Stimulated activated CD4-positive, alpha-beta T cell treated with anti-CD3 and anti-CD28 coated beads, TNF-alpha, amount 100 ng/mL, for 48 hours (primary cell): ENCODE data around the gene GNB1.
"Not testable (repeated sequence)": the region's sequence is repeated elsewhere in the genome, so short reads cannot be mapped to it uniquely, and the experiment has no call there.

Experiments used
- DNase-seq, 3 donors: peaks; one replicate each; pipeline ENCODE4 v3.0.0-alpha.2; 2020; ENCODE audit warnings: low read depth in 3 of 3

GNB1 gene

DNA sequence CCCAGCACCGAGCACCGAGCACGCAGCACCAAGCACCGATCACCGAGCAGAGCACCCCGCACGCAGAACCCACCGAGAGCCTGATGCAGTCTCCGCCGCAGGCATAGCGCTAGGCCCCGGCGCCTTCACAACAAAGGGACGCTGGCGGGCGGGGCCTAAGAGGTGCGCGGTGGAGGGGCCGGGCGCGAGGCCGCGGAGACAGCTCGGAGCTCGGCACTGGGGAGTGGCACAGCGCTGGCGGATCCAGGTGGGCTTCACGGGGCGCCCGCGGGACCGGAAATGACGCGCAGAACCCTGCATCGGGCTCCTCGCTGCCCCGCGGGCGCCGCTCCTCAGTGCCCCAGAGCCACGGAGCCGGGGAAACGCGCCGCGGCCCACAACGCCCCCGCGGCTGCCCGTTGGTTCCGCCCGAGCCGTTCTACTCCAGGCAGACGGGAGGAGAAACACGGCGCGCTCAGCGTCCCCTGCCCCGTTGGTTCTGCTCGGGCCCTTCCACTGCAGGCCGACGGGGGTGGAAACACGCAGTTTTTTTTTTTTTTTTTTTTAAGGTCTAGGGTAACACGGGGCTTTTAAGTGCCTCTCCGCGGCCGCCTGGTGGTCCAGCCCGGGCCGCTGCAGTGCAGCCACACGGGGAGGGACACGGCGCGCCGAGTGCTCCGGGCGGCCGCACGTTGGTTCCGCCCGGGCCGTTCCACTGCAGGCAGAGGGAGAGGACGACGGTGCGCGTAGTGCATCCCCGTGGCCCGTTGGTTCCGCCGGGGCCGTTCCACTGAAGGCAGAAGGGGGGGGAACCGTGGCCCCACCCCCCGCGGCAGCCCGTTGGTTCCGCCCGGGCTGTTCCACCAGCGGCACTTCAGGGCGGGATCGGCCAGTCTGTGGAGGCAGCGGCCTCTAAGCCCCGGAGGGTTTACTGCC is 145.0 kb downstream of the GNB1 start:
- peak; percentile 31 to 93 (median 85) for DNase-seq

DNA sequence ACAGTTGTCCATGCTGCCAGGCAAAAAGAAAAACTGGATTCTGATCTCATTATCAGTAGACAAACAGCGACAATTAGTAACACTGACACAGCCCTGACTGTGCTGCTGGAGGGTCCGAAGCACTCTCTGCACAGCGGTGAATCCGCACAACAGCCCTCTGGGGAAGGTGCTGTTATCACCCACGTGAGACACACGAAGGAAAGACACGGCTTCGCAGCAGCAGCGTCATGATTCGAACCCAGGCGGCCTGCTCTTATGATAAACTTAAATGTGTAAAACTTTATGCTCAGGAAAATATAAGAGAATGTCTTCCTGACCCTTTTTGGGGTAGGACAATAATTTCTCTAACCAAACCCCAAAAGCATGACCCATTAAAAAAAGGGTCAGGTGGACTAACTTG is 148.4 kb downstream of the GNB1 start:
- not testable (repeated sequence) for DNase-seq

DNA sequence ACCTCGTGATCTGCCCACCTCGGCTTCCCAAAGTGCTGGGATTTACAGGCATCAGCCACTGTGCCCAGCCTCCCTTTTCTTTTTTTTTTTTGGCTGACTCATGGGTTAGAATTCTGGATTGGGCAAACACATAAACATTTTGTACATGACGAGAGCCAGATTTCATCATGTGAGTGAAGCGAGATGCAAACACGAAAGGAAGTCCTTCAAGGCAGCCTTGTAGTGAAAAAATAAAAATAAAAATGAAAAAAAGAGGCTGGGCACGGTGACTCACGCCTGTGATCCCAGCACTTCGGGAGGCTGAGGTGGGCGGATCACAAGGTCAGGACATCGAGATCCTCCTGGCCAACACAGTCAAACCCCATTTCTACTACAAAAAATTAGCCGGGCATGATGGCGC is 149.9 kb downstream of the GNB1 start:
- DNase-seq = not testable (repeated sequence)

DNA sequence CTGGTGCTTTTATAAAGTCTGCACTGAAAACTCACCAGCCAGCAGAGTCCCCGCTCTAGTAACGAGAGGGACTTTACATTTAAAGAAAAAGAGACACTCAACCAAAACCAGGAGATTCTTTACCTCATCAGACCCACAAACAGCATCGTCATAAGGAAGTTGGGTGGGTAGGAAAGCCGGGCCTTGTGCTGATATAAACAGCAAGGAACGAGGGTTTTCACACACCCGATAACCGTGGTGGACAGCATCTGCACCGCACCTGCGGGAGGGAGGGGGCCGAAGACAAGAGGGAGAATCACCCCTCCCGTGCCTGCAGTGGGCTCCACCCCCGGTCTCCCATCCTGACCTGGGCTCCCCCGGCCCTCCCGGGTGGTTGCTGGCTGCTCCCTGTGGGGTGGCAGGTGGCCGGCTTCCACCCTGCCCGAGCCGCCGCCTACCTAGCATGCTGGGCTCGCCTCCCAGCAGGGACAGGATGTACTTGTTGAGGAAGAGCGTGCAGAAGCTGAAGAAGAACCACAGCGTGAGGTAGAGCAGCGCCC is 152.0 kb downstream of the GNB1 start:
- not testable (repeated sequence) for DNase-seq

DNA sequence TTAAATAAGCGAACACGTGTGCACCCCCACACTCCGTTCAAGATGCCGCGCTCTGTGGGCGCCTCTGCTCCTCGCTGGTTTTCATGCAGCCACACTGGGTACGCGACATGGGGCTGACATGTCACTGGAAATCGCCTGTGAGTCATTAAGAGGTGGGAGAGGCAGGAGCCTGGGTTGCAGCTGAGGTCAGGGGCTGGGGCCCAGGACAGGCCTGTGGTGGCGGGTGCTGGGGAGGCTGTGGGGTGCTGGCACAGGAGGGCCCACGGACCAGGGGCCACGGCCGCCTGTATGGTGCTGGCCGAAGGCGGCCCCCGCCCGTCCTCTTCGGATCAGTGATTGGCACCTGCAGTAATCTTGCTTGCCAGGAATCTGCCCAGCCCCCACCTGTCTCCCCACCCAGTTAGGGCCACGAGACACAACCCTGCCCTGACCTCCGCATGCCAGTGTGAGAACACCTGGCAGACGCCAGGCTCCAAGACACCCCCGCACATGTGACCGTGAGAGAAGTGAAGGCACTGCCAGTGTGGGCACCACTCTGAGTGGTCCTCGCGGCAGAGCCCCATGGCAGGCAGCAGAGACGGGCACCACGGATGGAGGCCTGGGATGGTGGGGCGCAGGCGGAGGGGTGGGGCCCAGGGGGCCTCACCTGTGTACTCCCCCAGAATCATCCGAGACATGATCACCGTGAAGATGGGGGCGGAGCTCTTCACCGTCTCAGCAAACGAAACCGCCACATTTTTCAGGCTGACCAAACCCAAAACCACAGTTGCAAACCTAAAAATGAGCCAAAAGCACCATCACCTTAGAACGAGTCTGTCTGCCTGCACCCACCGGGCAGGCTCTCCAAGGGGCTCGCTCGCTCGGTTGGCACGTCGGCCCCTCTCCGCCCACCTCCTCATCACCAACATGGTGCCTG is 153.0 kb downstream of the GNB1 start:
- DNase-seq = not testable (repeated sequence)
